Stimulated activated CD4-positive, alpha-beta T cell treated with anti-CD3 and anti-CD28 coated beads, Interleukin-15, amount 100 ng/mL, for 1 hour (primary cell): ENCODE results near the gene TMIGD1.
A peak's percentile ranks its signal among the peaks of the same experiment; 100 is the strongest.

Source experiments
- DNase-seq, 2 donors: peaks; one replicate each; pipeline ENCODE4 v3.0.0-alpha.2; 2020; ENCODE audit warnings: low read depth in 1 of 2, low spot score in 1 of 2

Gene TMIGD1

GRCh38 chr17:30332057-30332542, 1.8 kb downstream of the TMIGD1 start:
- DNase-seq, result peak; percentile 9 to 20

- no peak for DNase-seq
These were observed 7.0 kb downstream of the TMIGD1 start for GRCh38 chr17:30326809-30327208.

GRCh38 chr17:30324723-30325122, 9.1 kb downstream of the TMIGD1 start:
- DNase-seq, result no peak

- DNase-seq, result peak in 1 of 2 donors; percentile 3
These were observed 9.9 kb downstream of the TMIGD1 start for GRCh38 chr17:30323895-30324319.

GRCh38 chr17:30323262-30323894, 10.5 kb downstream of the TMIGD1 start:
- peak in 1 of 2 donors; percentile 31 for DNase-seq

GRCh38 chr17:30321314-30321713, 12.5 kb downstream of the TMIGD1 start:
- DNase-seq, result no peak

- no peak for DNase-seq
These were observed 15.7 kb downstream of the TMIGD1 start for GRCh38 chr17:30318155-30318554.

- no peak for DNase-seq
These were observed 17.1 kb downstream of the TMIGD1 start for GRCh38 chr17:30316736-30317135.

GRCh38 chr17:30315106-30315505, 18.8 kb downstream of the TMIGD1 start:
- DNase-seq, result no peak

GRCh38 chr17:30314474-30314873, 19.4 kb downstream of the TMIGD1 start:
- DNase-seq, result no peak

GRCh38 chr17:30312226-30312625, 21.6 kb downstream of the TMIGD1 start:
- DNase-seq, result no peak

- DNase-seq, result no peak
These were observed 23.3 kb downstream of the TMIGD1 start for GRCh38 chr17:30310562-30310961.

- DNase-seq, result no peak
These were observed 24.3 kb downstream of the TMIGD1 start for GRCh38 chr17:30309591-30309990.

GRCh38 chr17:30308406-30308805, 25.5 kb downstream of the TMIGD1 start:
- no peak for DNase-seq

- DNase-seq, result no peak
These were observed 29.1 kb downstream of the TMIGD1 start for GRCh38 chr17:30304778-30305177.

GRCh38 chr17:30302241-30302640, 31.6 kb downstream of the TMIGD1 start:
- DNase-seq, result no peak

GRCh38 chr17:30300818-30301217, 33.0 kb downstream of the TMIGD1 start:
- DNase-seq, result no peak

- no peak for DNase-seq
These were observed 34.9 kb downstream of the TMIGD1 start for GRCh38 chr17:30299000-30299399.

- DNase-seq, result no peak
These were observed 36.1 kb downstream of the TMIGD1 start for GRCh38 chr17:30297715-30298114.

- no peak for DNase-seq
These were observed 37.3 kb downstream of the TMIGD1 start for GRCh38 chr17:30296499-30297080.

- DNase-seq, result no peak
These were observed 41.5 kb downstream of the TMIGD1 start for GRCh38 chr17:30292286-30292858.

GRCh38 chr17:30291543-30292285, 42.1 kb downstream of the TMIGD1 start, which contains the start of gene BLMH:
Gene BLMH, minus strand, starts transcription at chr17:30291944. Its CDS starts 125 bp downstream, at chr17:30291819.
- peak; percentile 68 to 83 for DNase-seq
